HCT116 (cell line): ENCODE measurements around the gene APBA2. TPM values are rescaled to one million over a fixed set of nuclear protein-coding genes. Genes with fewer than 3 reads are reported as not detected.

ENCODE experiments used
- ATAC-seq: fragments of 200-7000 bp; cut with Tn5 transposase; 2 replicates; pipeline ENCODE4 v1.9.1; 2020; ENCODE audit warnings: mild to moderate bottlenecking, moderate library complexity
- BruUV-seq: library from RNA; stranded (reverse); fragments of 400-500 nt; replicated peaks from 2 replicates; lab custom pipeline; 2021; lab: Mats Ljungman, UMichigan
- CTCF ChIA-PET: fragments of 300-600 bp; sonication (Branson Sonifier 250); formaldehyde crosslinking; loops from one replicate; lab custom pipeline; 2021; ENCODE audit warnings: antibody characterized with exemption; lab: Charles Lee
- POLR2A ChIA-PET: fragments of 300-600, 350-600 bp; sonication (Branson Sonifier 250); formaldehyde crosslinking; loops from one replicate; lab custom pipeline; 2021; ENCODE audit warnings: antibody characterized with exemption; lab: Charles Lee
- RAD21 ChIA-PET, 2 experiments: fragments of 300-600 bp; sonication (Branson Sonifier 250); formaldehyde crosslinking; loops; one replicate each; lab custom pipeline; 2023; ENCODE audit warnings: low total read pairs in 2 of 2; ENCODE audit not compliant: uncharacterized antibody in 2 of 2, unreplicated experiment in 2 of 2, low non-redundant PET in 1 of 2; lab: Charles Lee
- DNase-seq: peaks from one replicate; pipeline ENCODE4 v3.0.0-alpha.2; 2010; ENCODE audit warnings: low read depth, low spot score
- H2AFZ ChIP-seq: fragments of 200-600 bp; shearing (Covaris generic), sonication (generic); 2 replicates; pipeline ENCODE4 v1.6.1; 2017; ENCODE audit warnings: low read depth, mixed run types, mixed read lengths, antibody characterized with exemption, low read length; ENCODE audit not compliant: poor library complexity, severe bottlenecking
- H3K27ac ChIP-seq: 2 replicates; pipeline ENCODE4 v1.5.1; 2012; ENCODE audit warnings: low read depth, low read length
- H3K27me3 ChIP-seq: fragments of 200-600 bp; sonication (generic); 2 replicates; pipeline ENCODE4 v1.6.1; 2016; ENCODE audit warnings: mixed run types, low read length, mixed read lengths; ENCODE audit not compliant: insufficient read depth
- H3K36me3 ChIP-seq, 2 experiments: fragments of 200-500 bp in 1 of 2; fragments of 200-600 bp in 1 of 2; sonication (Bioruptor generic) in 1 of 2; sonication (generic) in 1 of 2; 2 replicates each; pipeline versions ENCODE4 v1.5.1 to v1.6.1; 2014 to 2016; ENCODE audit warnings: low read length in 2 of 2, inconsistent platforms in 1 of 2, mixed read lengths in 1 of 2, mixed run types in 1 of 2; ENCODE audit not compliant: insufficient read depth in 2 of 2, control insufficient read depth in 1 of 2
- H3K4me1 ChIP-seq, 2 experiments: fragments of 200-600 bp in 1 of 2; sonication (generic) in 1 of 2; 2 replicates each; pipeline versions ENCODE4 v1.5.1 to v1.6.1; 2012 to 2017; ENCODE audit warnings: low read length in 2 of 2, inconsistent platforms in 1 of 2, mild to moderate bottlenecking in 1 of 2, mixed read lengths in 1 of 2, mixed run types in 1 of 2, moderate library complexity in 1 of 2; ENCODE audit not compliant: insufficient read depth in 2 of 2, control insufficient read depth in 1 of 2
- H3K4me2 ChIP-seq: fragments of 200-600 bp; sonication (generic); 2 replicates; pipeline ENCODE4 v1.6.1; 2017; ENCODE audit warnings: mixed run types, low read length, mixed read lengths
- H3K4me3 ChIP-seq, 2 experiments: fragments of 200-600 bp in 1 of 2; sonication (generic) in 1 of 2; replicated peaks in 1 of 2; 2 replicates each; pipeline ENCODE4 v1.5.1; 2011 to 2016; ENCODE audit warnings: low read length in 2 of 2, control low read depth in 1 of 2, low read depth in 1 of 2, mild to moderate bottlenecking in 1 of 2, mixed read lengths in 1 of 2, mixed run types in 1 of 2
- H3K79me2 ChIP-seq: fragments of 200-600 bp; sonication (generic); 2 replicates; pipeline ENCODE4 v1.6.1; 2017; ENCODE audit warnings: mild to moderate bottlenecking, mixed run types, low read length, moderate library complexity, mixed read lengths; ENCODE audit not compliant: insufficient read depth
- H3K9ac ChIP-seq: fragments of 200-600 bp; sonication (generic); 2 replicates; pipeline ENCODE4 v1.6.1; 2016; ENCODE audit warnings: low read length, mixed read lengths
- H3K9me2 ChIP-seq: fragments of 200-600 bp; sonication (generic), shearing (Covaris generic); 2 replicates; pipeline ENCODE4 v1.6.1; 2017; ENCODE audit warnings: mixed run types, mild to moderate bottlenecking, moderate library complexity; ENCODE audit not compliant: insufficient read depth
- H3K9me3 ChIP-seq, 2 experiments: fragments of 200-500 bp in 1 of 2; fragments of 200-600 bp in 1 of 2; sonication (Bioruptor generic) in 1 of 2; sonication (generic) in 1 of 2; 2 replicates each; pipeline ENCODE4 v1.6.1; 2014 to 2017; ENCODE audit warnings: low read length in 2 of 2, mixed read lengths in 2 of 2, inconsistent platforms in 1 of 2, low read depth in 1 of 2, mild to moderate bottlenecking in 1 of 2, mixed run types in 1 of 2, moderate library complexity in 1 of 2; ENCODE audit not compliant: control insufficient read depth in 1 of 2, insufficient read depth in 1 of 2
- H4K20me1 ChIP-seq: fragments of 200-600 bp; sonication (generic), shearing (Covaris generic); 2 replicates; pipeline ENCODE4 v1.6.1; 2017; ENCODE audit warnings: mixed run types, mild to moderate bottlenecking, moderate library complexity; ENCODE audit not compliant: insufficient read depth
- CBX3 ChIP-seq: IDR thresholded peaks from 2 replicates; pipeline ENCODE4 v1.6.1; 2012; ENCODE audit warnings: low read depth
- CEBPB ChIP-seq: IDR thresholded peaks from 2 replicates; pipeline ENCODE4 v1.6.1; 2012; ENCODE audit warnings: low read depth
- CTCF ChIP-seq, 3 experiments: fragments of 200-600 bp in 1 of 3; sonication (generic) in 1 of 3; IDR thresholded peaks in 2 of 3; conservative IDR thresholded peaks in 1 of 3; 2 replicates each; pipeline ENCODE4 v1.5.1; 2012 to 2017; ENCODE audit warnings: low read depth in 2 of 3, low read length in 2 of 3, antibody characterized with exemption in 1 of 3, borderline replicate concordance in 1 of 3, control low read depth in 1 of 3, mild to moderate bottlenecking in 1 of 3, mixed read lengths in 1 of 3, mixed run types in 1 of 3, moderate library complexity in 1 of 3; ENCODE audit not compliant: insufficient read depth in 1 of 3
- EGR1 ChIP-seq: IDR thresholded peaks from 2 replicates; pipeline ENCODE4 v1.6.1; 2012; ENCODE audit warnings: low read depth
- MAX ChIP-seq: IDR thresholded peaks from 2 replicates; pipeline ENCODE4 v1.6.1; 2012
- POLR2AphosphoS5 ChIP-seq: IDR thresholded peaks from 2 replicates; pipeline ENCODE4 v1.6.1; 2011; ENCODE audit warnings: mild to moderate bottlenecking, low read depth, low read length, moderate library complexity
- SIN3A ChIP-seq: IDR thresholded peaks from 2 replicates; pipeline ENCODE4 v1.6.1; 2012; ENCODE audit warnings: low read depth
- SP1 ChIP-seq: IDR thresholded peaks from 2 replicates; pipeline ENCODE4 v1.6.1; 2012; ENCODE audit warnings: low read depth
- SRF ChIP-seq: IDR thresholded peaks from 2 replicates; pipeline ENCODE4 v1.6.1; 2012; ENCODE audit warnings: low read depth
- ZBTB33 ChIP-seq: IDR thresholded peaks from 2 replicates; pipeline ENCODE4 v1.6.1; 2011; ENCODE audit warnings: mild to moderate bottlenecking, low read length, moderate library complexity; ENCODE audit not compliant: insufficient replicate concordance; ENCODE audit errors: extremely low read depth
- ZFX ChIP-seq: fragments of 450-650 bp; IDR thresholded peaks from 2 replicates; pipeline ENCODE4 v1.6.1; 2017
- ZNF274 ChIP-seq: fragments of 200-500 bp; sonication (Bioruptor generic); IDR thresholded peaks from 2 replicates; pipeline ENCODE4 v1.6.1; 2014; ENCODE audit warnings: mild to moderate bottlenecking, low read depth, low read length, inconsistent platforms
- intact Hi-C: fragments of 100-400 bp; cut with micrococcal nuclease; formaldehyde crosslinking; loops from 2 replicates; pipeline ENCODE4 v1.10.0; 2022
- total RNA-seq: library from RNA; stranded (reverse); gene quantifications from one replicate; pipeline ENCODE4 v1.2.1, GENCODE V29; 2021; ENCODE audit not compliant: unreplicated experiment

APBA2 gene
- total RNA-seq, 1 experiment from 2014 or later = 0.47 TPM

GRCh38 chr15:28868744-28869345, 16.9 kb upstream of the APBA2 start:
- Histone ChIP-seq H3K79me2 (no peaks in the 10 kb centered on the region), H3K27me3 (no peaks in the 10 kb centered on the region), H3K9me2 (no peaks in the 10 kb centered on the region), H2AFZ (no peak overlapping the region), H3K27ac (no peak overlapping the region), H3K4me2 (no peak overlapping the region), H3K9me3 (no peaks in the 10 kb centered on the region), H3K4me3 (no peak overlapping the region), H3K4me1 (no peaks in the 10 kb centered on the region), H3K9ac (no peak overlapping the region), H4K20me1 (no peaks in the 10 kb centered on the region)
- POLR2A ChIA-PET = no interaction called here
- intact Hi-C loops = no loop called here
- no peak for ATAC-seq
- RAD21 ChIA-PET = no interaction called here
- TF ChIP-seq EGR1 (no peak), SP1 (no peak), CEBPB (no peak), SIN3A (no peak), MAX (no peak), ZNF274 (no peak), SRF (no peak), CBX3 (no peak), CTCF (IDR thresholded peaks at IDR 0.05 in 2 of 3, conservative IDR thresholded peaks at IDR 0.05 in 1 of 3; ENCODE audit: borderline replicate concordance in 1 of 3, insufficient read depth in 1 of 3, low read depth in 2 of 3, low read length in 2 of 3) (no peak), POLR2AphosphoS5 (no peak), ZBTB33 (no peak), ZFX (no peak)
- TF ChIP-seq, all 23 proteins: peak for 0
- CTCF ChIA-PET = no interaction called here
- DNase-seq = no peak
- no TSS peak for BruUV-seq
- H3K36me3 ChIP-seq = no peaks in the 10 kb centered on the region
